GM12891 (cell line): ENCODE measurements around the gene RRAS.
A peak's percentile ranks its signal among the peaks of the same experiment; 100 is the strongest.
"Not testable (repeated sequence)": the region's sequence is repeated elsewhere in the genome, so short reads cannot be mapped to it uniquely, and the experiment has no call there.

ENCODE experiments used
- DNase-seq: peaks from one replicate; pipeline ENCODE4 v3.0.0; 2011; ENCODE audit warnings: low spot score; ENCODE audit not compliant: insufficient read length
- FAIRE-seq: peaks from 2 replicates; lab custom pipeline; 2011; peaks lifted over from hg19 to GRCh38; lab: Jason Lieb, UNC
- PAX5 ChIP-seq: IDR thresholded peaks from 2 replicates; pipeline ENCODE4 v1.6.1; 2011; ENCODE audit warnings: low read length, moderate library complexity, mild to moderate bottlenecking; ENCODE audit not compliant: insufficient read depth, severe bottlenecking
- POLR2A ChIP-seq: IDR thresholded peaks from 2 replicates; pipeline ENCODE4 v1.6.1; 2011; ENCODE audit warnings: low read depth, low read length, control low read depth
- POLR2AphosphoS5 ChIP-seq: IDR thresholded peaks from 2 replicates; pipeline ENCODE4 v1.6.1; 2011; ENCODE audit warnings: low read depth, low read length, control low read depth
- POU2F2 ChIP-seq: IDR thresholded peaks from 2 replicates; pipeline ENCODE4 v1.6.1; 2011; ENCODE audit warnings: low read depth, mild to moderate bottlenecking, control low read depth, low read length, moderate library complexity
- SPI1 ChIP-seq: IDR thresholded peaks from 2 replicates; pipeline ENCODE4 v1.6.1; 2011; ENCODE audit warnings: low read depth, low read length, control low read depth
- TAF1 ChIP-seq: IDR thresholded peaks from 2 replicates; pipeline ENCODE4 v1.6.1; 2011; ENCODE audit warnings: low read depth, low read length, control low read depth

RRAS gene

DNA sequence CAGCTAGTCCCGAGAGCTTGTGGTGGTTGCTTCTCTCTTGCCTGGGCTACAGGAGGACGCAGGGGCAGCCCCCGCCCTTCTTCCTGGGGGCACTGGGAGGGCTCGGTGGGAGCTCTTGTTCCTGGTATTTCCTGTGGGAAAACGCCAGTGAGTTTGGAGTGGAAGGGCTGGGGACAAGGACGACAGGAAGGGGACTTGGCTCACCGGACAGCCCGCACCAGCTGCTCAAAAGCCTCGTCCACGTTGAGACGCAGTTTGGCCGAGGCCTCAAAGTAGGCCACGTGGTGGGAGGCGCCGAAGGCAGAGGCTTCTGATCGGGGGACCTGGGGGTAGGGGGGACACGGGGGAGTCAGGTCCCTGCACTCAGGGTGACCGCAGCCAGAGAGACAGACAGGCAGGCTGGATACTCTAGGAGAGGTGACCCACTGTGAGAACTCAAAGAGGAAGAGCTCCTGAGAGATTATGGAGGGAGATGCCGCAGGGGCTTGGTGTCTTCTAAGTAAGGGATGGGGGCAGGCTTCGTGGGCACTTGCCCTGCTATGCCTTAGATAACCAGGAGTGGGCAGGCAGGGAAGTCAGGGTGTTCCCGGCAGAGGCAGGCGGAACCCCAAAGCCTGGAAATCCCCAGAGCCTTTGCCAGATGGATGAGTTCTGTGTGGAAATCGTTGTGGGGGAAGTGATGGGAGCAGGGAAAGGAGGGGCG lies 4.3 kb downstream of the RRAS start:
- TF ChIP-seq POU2F2 = no peak
- no peak for TF ChIP-seq SPI1
- TF ChIP-seq POLR2AphosphoS5 = no peak
- no peak for TF ChIP-seq POLR2A
- DNase-seq (no peak), FAIRE-seq (no peak)

DNA sequence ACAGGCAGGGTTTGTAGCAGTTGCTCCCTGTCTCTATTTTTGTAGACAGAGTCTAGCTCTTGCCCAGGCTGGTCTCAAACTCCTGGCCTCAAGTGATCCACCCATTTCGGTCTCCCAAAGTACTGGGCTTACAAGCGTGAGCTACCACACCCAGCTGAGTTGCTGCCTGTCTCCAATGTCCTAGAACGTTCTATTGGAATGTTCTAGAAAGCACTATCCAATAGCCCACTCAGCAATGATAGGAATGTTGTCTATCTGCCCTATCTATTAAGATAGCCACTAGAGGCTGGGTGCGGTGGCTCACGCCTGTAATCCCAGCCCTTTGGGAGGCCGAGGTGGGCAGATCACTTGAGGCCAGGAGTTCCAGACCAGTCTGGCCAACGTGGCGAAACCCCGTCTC lies 6.7 kb downstream of the RRAS start:
- not testable (repeated sequence) for FAIRE-seq, DNase-seq

DNA sequence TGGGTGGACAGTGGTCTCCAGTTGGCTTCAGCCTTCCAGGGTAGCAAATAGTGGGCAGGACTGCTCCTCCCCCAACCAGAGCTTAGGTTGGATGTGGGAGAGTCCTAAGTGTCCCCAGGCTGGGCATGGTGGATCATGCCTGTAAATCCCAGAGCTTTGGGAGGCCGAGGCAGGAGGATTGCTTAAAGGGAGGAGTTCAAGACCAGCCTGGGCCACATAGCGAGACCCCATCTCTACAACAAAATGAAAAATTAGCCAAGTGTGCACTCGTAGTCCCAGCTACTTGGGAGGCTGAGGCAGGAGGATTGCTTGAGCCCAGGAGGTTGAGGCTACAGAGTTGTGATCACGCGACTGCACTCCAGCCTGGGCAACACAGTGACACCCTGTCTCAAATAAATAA lies 7.4 kb downstream of the RRAS start:
- DNase-seq (no peak), FAIRE-seq (no peak)
- TF ChIP-seq TAF1 = no peak
- no peak for TF ChIP-seq PAX5
- no peak for TF ChIP-seq POU2F2
- TF ChIP-seq SPI1 = no peak
- no peak for TF ChIP-seq POLR2A
- TF ChIP-seq POLR2AphosphoS5 = no peak

DNA sequence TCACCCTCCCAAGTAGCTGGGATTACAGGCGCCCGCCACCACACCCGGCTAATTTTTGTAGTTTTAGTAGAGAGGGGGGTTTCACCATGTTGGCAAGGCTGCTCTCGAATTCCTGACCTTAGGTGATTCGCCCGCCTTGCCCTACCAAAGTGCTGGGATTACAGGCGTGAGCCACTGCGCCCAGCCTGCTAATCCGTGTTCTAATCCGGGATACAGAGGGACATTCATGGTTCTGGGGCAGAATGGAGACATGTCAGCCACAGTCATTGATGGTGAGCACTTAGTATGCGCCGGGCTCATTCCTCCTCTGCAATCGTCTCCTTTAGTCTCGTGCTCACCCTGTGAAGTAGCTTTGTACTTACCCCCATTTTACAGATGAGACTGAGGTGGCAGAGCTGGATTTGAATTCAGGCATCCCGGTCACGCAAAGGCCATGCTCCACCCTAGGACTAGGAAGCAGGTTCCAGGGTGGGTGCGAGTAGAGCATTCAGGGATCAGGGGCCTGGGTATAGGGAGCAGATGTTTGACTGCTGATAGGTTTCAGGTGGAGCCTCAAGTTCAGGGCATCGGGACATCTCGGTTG lies 8.2 kb downstream of the RRAS start:
- no peak for DNase-seq
- TF ChIP-seq POLR2AphosphoS5 = no peak
- TF ChIP-seq POU2F2 = no peak
- TF ChIP-seq POLR2A = no peak
- TF ChIP-seq TAF1 = no peak
- TF ChIP-seq SPI1 = no peak
- no peak for TF ChIP-seq PAX5
- FAIRE-seq = no peak

DNA sequence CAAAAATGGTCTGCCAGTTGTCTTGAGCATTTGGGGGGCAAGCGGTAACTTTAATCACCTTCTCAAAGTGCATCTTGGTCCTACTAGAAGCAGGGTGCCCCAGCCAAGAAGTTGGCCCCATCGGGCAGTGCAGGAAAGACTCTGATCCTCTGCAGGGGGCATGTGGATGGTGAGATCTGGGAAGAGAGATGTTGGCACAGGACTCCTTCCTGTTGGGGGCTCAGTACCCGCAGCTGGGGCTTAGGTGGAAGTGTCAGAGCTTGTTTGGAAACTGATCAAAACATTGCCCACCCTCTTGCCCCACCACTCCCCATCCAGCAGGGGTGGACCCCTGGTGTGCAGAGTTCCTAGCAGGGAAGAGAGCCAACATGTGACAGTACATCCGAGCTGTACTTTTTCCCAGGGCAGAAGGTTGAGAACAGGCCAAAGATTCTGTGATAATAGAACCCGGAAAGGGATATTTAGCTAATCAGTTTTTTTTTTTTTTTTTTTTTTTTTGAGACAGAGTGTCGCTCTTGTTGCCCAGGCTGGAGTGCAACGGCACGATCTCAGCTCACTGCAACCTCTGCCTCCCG lies 8.8 kb downstream of the RRAS start:
- no peak for FAIRE-seq
- no peak for DNase-seq
- no peak for TF ChIP-seq SPI1
- TF ChIP-seq POLR2AphosphoS5 = no peak
- no peak for TF ChIP-seq TAF1
- no peak for TF ChIP-seq POU2F2
- TF ChIP-seq PAX5 = no peak
- no peak for TF ChIP-seq POLR2A

DNA sequence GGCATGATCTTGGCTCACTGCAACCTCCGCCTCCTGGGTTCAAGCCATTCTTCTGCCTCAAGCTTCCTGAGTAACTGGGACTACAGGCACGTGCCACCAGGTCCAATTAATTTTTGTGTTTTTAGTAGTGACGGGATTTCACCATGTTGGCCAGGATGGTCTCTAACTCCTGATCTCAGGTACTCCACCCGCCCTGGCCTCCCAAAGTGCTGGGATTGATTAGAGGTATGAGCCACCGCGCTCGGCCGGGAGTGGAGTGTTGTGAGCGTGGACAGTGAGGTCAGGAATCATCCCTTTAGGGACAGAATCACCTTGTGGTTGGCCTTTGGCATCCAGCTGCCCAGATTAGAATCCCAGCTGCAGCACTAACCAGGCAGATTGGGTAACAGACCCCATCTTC lies 10.3 kb downstream of the RRAS start:
- no peak for DNase-seq
- FAIRE-seq = peak; percentile 38
- TF ChIP-seq POLR2A = no peak
- TF ChIP-seq PAX5 = no peak
- TF ChIP-seq POLR2AphosphoS5 = no peak
- no peak for TF ChIP-seq POU2F2
- TF ChIP-seq TAF1 = no peak
- no peak for TF ChIP-seq SPI1

DNA sequence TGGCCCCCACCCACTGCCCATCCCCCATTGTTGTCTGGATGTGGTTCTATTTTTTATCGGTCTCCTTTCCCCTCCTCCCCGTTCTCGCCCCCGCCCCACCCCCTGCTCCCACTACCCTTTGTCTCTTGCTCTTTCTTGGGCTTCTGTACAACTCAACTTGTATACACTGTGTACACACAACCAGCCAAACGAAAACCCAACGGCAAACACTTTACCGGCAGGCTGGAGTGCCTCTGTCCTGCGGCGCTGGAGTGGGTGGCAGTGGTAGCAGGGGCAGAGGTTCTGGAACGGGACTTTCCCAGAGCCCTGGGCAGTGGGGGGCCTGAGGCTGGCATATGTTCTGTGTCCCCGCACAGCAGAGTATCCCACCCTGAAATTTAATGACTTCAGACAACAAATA lies 13.7 kb downstream of the RRAS start:
- FAIRE-seq (no peak), DNase-seq (no peak)
- no peak for TF ChIP-seq POU2F2
- TF ChIP-seq POLR2AphosphoS5 = no peak
- no peak for TF ChIP-seq POLR2A
- no peak for TF ChIP-seq TAF1
- no peak for TF ChIP-seq PAX5
- TF ChIP-seq SPI1 = no peak

DNA sequence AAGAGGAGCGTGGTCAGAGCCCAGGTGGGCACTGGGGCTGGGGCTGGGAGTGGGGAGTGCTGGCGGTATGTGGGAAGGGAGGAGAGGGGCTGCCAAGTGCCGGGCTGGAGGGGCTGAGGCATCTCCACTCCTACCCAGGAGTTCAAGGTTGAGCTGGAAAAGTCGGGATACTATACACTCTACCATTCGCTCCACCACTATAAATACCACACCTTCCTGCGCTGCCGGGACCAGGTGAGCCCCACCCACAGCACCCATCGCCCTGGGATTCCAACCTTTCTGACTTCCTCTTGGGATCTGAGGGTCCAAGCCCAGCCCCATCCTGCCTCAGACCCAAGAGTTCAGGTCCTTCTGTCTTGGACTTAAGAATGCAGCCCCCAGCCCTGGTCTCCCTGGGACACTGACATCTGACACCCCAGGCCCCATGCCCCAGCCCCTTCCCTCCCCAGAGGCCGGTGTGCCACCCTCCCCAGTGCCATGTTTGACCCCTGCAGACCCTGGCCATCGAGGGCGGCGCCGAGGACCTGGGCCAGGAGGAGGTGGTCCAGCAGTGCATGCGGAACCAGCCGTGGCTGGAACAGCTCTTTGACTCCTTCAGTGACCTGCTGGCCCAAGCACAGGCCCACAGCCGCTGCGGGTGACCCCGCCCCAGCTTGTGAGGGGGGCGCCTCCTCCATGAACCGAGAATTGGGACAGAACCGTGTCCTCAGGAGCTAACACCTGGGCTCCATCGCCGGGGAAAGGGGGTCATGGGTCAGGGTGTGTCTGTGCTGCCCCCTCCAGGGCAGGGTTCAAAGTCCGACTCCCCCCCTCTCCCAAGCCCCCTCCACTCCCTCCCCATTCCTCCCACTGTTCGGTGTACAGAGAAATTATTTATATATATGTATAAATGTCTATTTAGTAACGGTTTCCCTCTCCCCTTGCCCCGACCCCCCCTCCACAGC lies 14.7 kb downstream of the RRAS start:
- TF ChIP-seq PAX5 (no peak), TAF1 (no peak), SPI1 (no peak), POLR2AphosphoS5 (no peak), POLR2A (no peak), POU2F2 (no peak)
- no peak for DNase-seq
- no peak for FAIRE-seq

DNA sequence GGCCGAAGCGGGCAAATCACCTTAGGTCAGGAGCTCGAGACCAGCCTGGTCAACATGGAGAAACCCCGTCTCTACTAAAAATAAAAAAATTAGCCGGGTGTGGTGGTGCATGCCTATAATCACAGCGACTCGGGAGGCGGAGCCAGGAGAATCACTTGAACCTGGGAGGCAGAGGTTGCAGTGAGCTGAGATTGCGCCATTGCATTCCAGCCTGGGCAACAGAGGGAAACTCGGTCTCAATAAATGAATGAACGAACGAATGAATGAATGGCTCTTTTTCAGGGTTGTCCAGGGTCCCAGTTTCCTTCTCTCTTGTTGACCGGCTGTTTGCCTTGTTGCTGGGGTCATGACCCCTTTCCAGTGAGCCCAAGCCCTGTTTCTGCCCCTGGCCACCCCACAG lies 22.1 kb downstream of the RRAS start:
- not testable (repeated sequence) for FAIRE-seq, DNase-seq

DNA sequence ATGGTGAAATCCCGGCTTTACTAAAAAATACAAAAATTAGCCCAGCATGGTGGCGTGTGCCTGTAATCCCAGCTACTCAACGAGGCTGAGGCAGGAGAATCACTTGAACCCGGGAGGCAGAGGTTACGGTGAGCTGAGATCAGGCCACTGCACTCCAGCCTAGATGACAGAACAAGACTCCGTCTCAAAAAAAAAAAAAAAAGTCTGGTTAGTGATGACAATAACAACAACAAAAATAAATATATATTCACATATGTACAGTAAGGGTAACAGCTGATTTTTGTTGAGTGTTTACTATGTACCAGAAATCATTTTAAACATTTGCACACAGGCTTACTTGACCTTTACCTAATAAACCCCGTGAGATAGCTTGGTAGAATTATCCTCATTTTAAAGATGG lies 23.0 kb downstream of the RRAS start:
- FAIRE-seq (no peak), DNase-seq (no peak)
- TF ChIP-seq POU2F2 (no peak), POLR2A (no peak), POLR2AphosphoS5 (no peak), SPI1 (no peak)
